HepG2 (cell line): ENCODE results near the gene CCDC197. TPM values are rescaled to one million over a fixed set of nuclear protein-coding genes. Genes with fewer than 3 reads are reported as not detected.

Experiments
- ATAC-seq: fragments of 200-7000 bp; cut with Tn5 transposase; 3 replicates; pipeline ENCODE4 v1.9.1; 2020; ENCODE audit warnings: mild to moderate bottlenecking, moderate library complexity
- BruUV-seq: library from RNA; stranded (reverse); fragments of 400-500 nt; replicated peaks from 2 replicates; lab custom pipeline; 2021; lab: Mats Ljungman, UMichigan
- CTCF ChIA-PET: fragments of 300-600 bp; formaldehyde crosslinking; extraction: SDS; loops from one replicate; lab custom pipeline; 2021; ENCODE audit warnings: low total read pairs, inconsistent platforms, low intra/inter-chr PET ratio; lab: Yijun Ruan, JAX
- POLR2A ChIA-PET: fragments of 350-600 bp; sonication (Branson Sonifier 250); formaldehyde crosslinking; loops from one replicate; lab custom pipeline; 2020; ENCODE audit warnings: antibody characterized with exemption, inconsistent platforms; lab: Yijun Ruan, JAX
- DNase-seq: peaks from one replicate; pipeline ENCODE4 v3.0.0-alpha.2; 2015; ENCODE audit warnings: low spot score
- FAIRE-seq: peaks from 3 replicates; lab custom pipeline; 2011; peaks lifted over from hg19 to GRCh38; lab: Jason Lieb, UNC
- H2AFZ ChIP-seq: one replicate; pipeline ENCODE4 v1.6.1; 2011; ENCODE audit warnings: low read length, inconsistent platforms
- H3K27ac ChIP-seq: fragments of 300-600 bp; 3 replicates; pipeline ENCODE4 v1.8.0; 2011; ENCODE audit warnings: mixed run types, mild to moderate bottlenecking, mixed read lengths, low read length, inconsistent platforms; ENCODE audit not compliant: insufficient read depth; ENCODE audit errors: extremely low read length
- H3K27me3 ChIP-seq, 2 experiments: fragments of 200-600 bp in 1 of 2; 2 replicates in 1 of 2; 3 replicates in 1 of 2; pipeline versions ENCODE4 v1.6.0 to v1.8.0; 2011; ENCODE audit warnings: low read length in 2 of 2, mild to moderate bottlenecking in 2 of 2, moderate library complexity in 2 of 2, inconsistent platforms in 1 of 2; ENCODE audit not compliant: insufficient read depth in 2 of 2, control insufficient read depth in 1 of 2
- H3K36me3 ChIP-seq, 2 experiments: fragments of 200-600 bp in 1 of 2; replicated peaks in 1 of 2; 2 replicates in 1 of 2; 3 replicates in 1 of 2; pipeline versions ENCODE4 v1.5.1 to v1.8.0; 2011; ENCODE audit warnings: low read length in 2 of 2, inconsistent platforms in 1 of 2; ENCODE audit not compliant: insufficient read depth in 2 of 2, control insufficient read depth in 1 of 2
- H3K4me1 ChIP-seq: 2 replicates; pipeline ENCODE4 v1.5.1; 2012; ENCODE audit warnings: low read length, inconsistent platforms; ENCODE audit not compliant: insufficient read depth
- H3K4me2 ChIP-seq: 2 replicates; pipeline ENCODE4 v1.6.0; 2011; ENCODE audit warnings: low read depth, low read length, inconsistent platforms
- H3K4me3 ChIP-seq, 3 experiments: fragments of 200-600 bp in 1 of 3; sonication (generic), shearing (Covaris generic) in 1 of 3; replicated peaks in 1 of 3; 2 replicates each; pipeline ENCODE4 v1.5.1; 2011 to 2016; ENCODE audit warnings: low read length in 3 of 3, inconsistent platforms in 2 of 3, low read depth in 2 of 3, mild to moderate bottlenecking in 2 of 3, control low read depth in 1 of 3, mixed read lengths in 1 of 3; ENCODE audit not compliant: insufficient read depth in 1 of 3
- H3K79me2 ChIP-seq: one replicate; pipeline ENCODE4 v1.6.1; 2011; ENCODE audit warnings: low read length, inconsistent platforms; ENCODE audit not compliant: insufficient read depth
- H3K9ac ChIP-seq: 2 replicates; pipeline ENCODE4 v1.6.0; 2011; ENCODE audit warnings: mild to moderate bottlenecking, low read depth, low read length, inconsistent platforms; ENCODE audit not compliant: insufficient read depth
- H3K9me3 ChIP-seq: 2 replicates; pipeline ENCODE4 v1.5.1; 2012; ENCODE audit warnings: mild to moderate bottlenecking, low read length
- H4K20me1 ChIP-seq: 2 replicates; pipeline ENCODE4 v1.6.0; 2011; ENCODE audit warnings: inconsistent platforms, mild to moderate bottlenecking, low read length, moderate library complexity; ENCODE audit not compliant: insufficient read depth
- ARNT ChIP-seq: fragments of 450-650 bp; IDR thresholded peaks from 2 replicates; pipeline ENCODE4 v1.6.1; 2017
- CENPBD1 ChIP-seq: sonication (generic); formaldehyde crosslinking; IDR thresholded peaks from 2 replicates; pipeline ENCODE4 v1.8.0; 2022; ENCODE audit warnings: missing genetic modification reagents, low read depth, mild to moderate bottlenecking, borderline replicate concordance
- E2F5 ChIP-seq: sonication (generic); formaldehyde crosslinking; conservative IDR thresholded peaks from 2 replicates; pipeline ENCODE4 v1.4.0; 2020; ENCODE audit warnings: missing genetic modification reagents
- FOXC1 ChIP-seq: sonication (generic); formaldehyde crosslinking; IDR thresholded peaks from 2 replicates; pipeline ENCODE4 v1.8.0; 2022; ENCODE audit warnings: mild to moderate bottlenecking, missing genetic modification reagents, borderline replicate concordance
- FOXJ3 ChIP-seq: sonication (generic); formaldehyde crosslinking; IDR thresholded peaks from 2 replicates; pipeline ENCODE4 v1.4.0; 2020; ENCODE audit warnings: missing genetic modification reagents, mild to moderate bottlenecking, borderline replicate concordance
- KDM1A ChIP-seq: IDR thresholded peaks from 2 replicates; pipeline ENCODE4 v1.6.1; 2016; ENCODE audit warnings: missing compliant biosample characterization
- PTBP1 ChIP-seq: fragments of 200-400 bp; formaldehyde crosslinking; IDR thresholded peaks from 2 replicates; pipeline ENCODE4 v1.6.1; 2018; ENCODE audit warnings: low read length, low read depth; ENCODE audit not compliant: poor library complexity, severe bottlenecking
- RBM22 ChIP-seq: fragments of 200-400 bp; formaldehyde crosslinking; optimal IDR thresholded peaks from 2 replicates; pipeline ENCODE3; 2017; ENCODE audit warnings: mild to moderate bottlenecking, low read length, moderate library complexity
- SNAI1 ChIP-seq: sonication (generic); formaldehyde crosslinking; IDR thresholded peaks from 2 replicates; pipeline ENCODE4 v1.5.0; 2020; ENCODE audit warnings: mild to moderate bottlenecking, missing genetic modification reagents, borderline replicate concordance
- SP4 ChIP-seq: sonication (generic); formaldehyde crosslinking; IDR thresholded peaks from 2 replicates; pipeline ENCODE4 v1.8.1; 2023; ENCODE audit warnings: mild to moderate bottlenecking, missing genetic modification reagents
- ZNF333 ChIP-seq: sonication (generic); formaldehyde crosslinking; IDR thresholded peaks from 2 replicates; pipeline ENCODE4 v1.4.0; 2020; ENCODE audit warnings: mild to moderate bottlenecking, missing genetic modification reagents, borderline replicate concordance
- ZNF629 ChIP-seq: sonication (generic); formaldehyde crosslinking; conservative IDR thresholded peaks from 2 replicates; pipeline ENCODE4 v1.5.0; 2020; ENCODE audit warnings: missing genetic modification reagents
- ZNF749 ChIP-seq: sonication (generic); formaldehyde crosslinking; IDR thresholded peaks from 2 replicates; pipeline ENCODE4 v1.8.0; 2022; ENCODE audit warnings: mild to moderate bottlenecking, missing genetic modification reagents, moderate library complexity, borderline replicate concordance
- WGBS: methylation state at CpG from one replicate; pipeline ENCODE4 v1.1.6; 2017; ENCODE audit warnings: low lambda C conversion rate; 5-methylcytosine and 5-hydroxymethylcytosine counted together
- in situ Hi-C: cut with HindIII; loops from 2 replicates; pipeline ENCODE4 v1.10.0; 2017; ENCODE audit warnings: low pct_unique_long_range_greater_than_20kb; ENCODE audit not compliant: extremely low pct_ligation_motif_present
- intact Hi-C: fragments of 100-400 bp; cut with micrococcal nuclease; formaldehyde crosslinking; loops from one replicate; pipeline ENCODE4 v1.10.0; 2022; ENCODE audit not compliant: unreplicated experiment
- polyA plus RNA-seq, 8 experiments: library from polyadenylated mRNA; depleted of rRNA in 3 of 8; stranded (reverse) in 7 of 8; unstranded in 1 of 8; fragments of >200 nt; fragmentation: Illumina TruSeq in 4 of 8; extraction: Trizol in 4 of 8; gene quantifications; 2 replicates each; pipeline versions ENCODE4 v1.2.1 to v1.2.3, GENCODE V29; 2011 to 2016; ENCODE audit warnings: low read depth in 4 of 8, missing spikeins in 1 of 8, mixed read lengths in 1 of 8; ENCODE audit not compliant: insufficient read depth in 1 of 8
- total RNA-seq, 5 experiments: library from RNA; depleted of rRNA; stranded (reverse); fragments of >200 nt; fragmentation: Illumina TruSeq; extraction: Trizol; gene quantifications; 2 replicates each; pipeline ENCODE4 v1.2.3, GENCODE V29; 2016; ENCODE audit warnings: low read depth in 1 of 5

CCDC197 gene
- total and polyA plus RNA-seq, 2 of the 13 experiments (the other 11 are each of a cell fraction or from before 2014, with no cell fraction given) = 0.11 to 0.13 TPM

GRCh38 chr14:93958567-93959238 is 38.4 kb upstream of the CCDC197 start:
- intact Hi-C loops = loop anchor here (10.0 kb wide), 1 partner anchor 176 kb away; no protein-coding TSS in a partner anchor
- no peak for FAIRE-seq
- Histone ChIP-seq H3K27ac (peak overlapping the region; percentile 79), H2AFZ (no peak overlapping the region), H3K36me3 (no peaks in the 10 kb centered on the region), H3K79me2 (no peaks in the 10 kb centered on the region), H3K9ac (peak overlapping the region; percentile 69), H3K4me2 (peak overlapping the region; percentile 64), H3K9me3 (no peaks in the 10 kb centered on the region), H3K4me1 (peaks cover 89% of the 10 kb centered on the region), H3K27me3 (no peaks in the 10 kb centered on the region), H4K20me1 (no peaks in the 10 kb centered on the region), H3K4me3 (peak overlapping the region in 1 of 3 experiments; percentile 39; a peak in 1 of 6 replicates)
- ChIA-PET POLR2A (interaction anchor here (0.7 to 3.9 kb wide), 24 partner anchors 9 to 437 kb away, joined by 3 to 30 read pairs (median 6); partner anchors contain the start of genes CCDC197, DDX24, IFI27L1 and OTUB2), CTCF (interaction anchor here (1.0 kb wide), 1 partner anchor 12 kb away, joined by 3 read pairs; no protein-coding TSS in a partner anchor)
- DNase-seq = no peak
- peak; percentile 67; the same call in 1 of the 2 replicates for TF ChIP-seq KDM1A
- TF ChIP-seq ZNF749 (CRISPR knock-in tag) = 0 out of 2 replicates have a peak, but pooled peaks have one; percentile 7
- peak; percentile 31; the same call in 1 of the 2 replicates for TF ChIP-seq SP4 (CRISPR knock-in tag)
- TF ChIP-seq E2F5 (CRISPR knock-in tag) = no peak
- no peak for TF ChIP-seq FOXJ3 (CRISPR knock-in tag)
- TF ChIP-seq RBM22 = peak; percentile 13
- peak; percentile 1; the same call in 1 of the 2 replicates for TF ChIP-seq ZNF333 (CRISPR knock-in tag)
- no peak for TF ChIP-seq PTBP1
- 0 out of 2 replicates have a peak, but pooled peaks have one; percentile 47 for TF ChIP-seq SNAI1 (CRISPR knock-in tag)
- TF ChIP-seq FOXC1 (CRISPR knock-in tag) = peak; percentile 17; the same call in 1 of the 2 replicates
- 0 out of 2 replicates have a peak, but pooled peaks have one; percentile 10 for TF ChIP-seq CENPBD1
- TF ChIP-seq ARNT = no peak
- peak; percentile 91 for TF ChIP-seq ZNF629 (CRISPR knock-in tag)
- BruUV-seq = TSS peak; percentile 98
- in situ Hi-C loops = no loop called here
- no peak for ATAC-seq
- 85% methylated on average over 6 of the region's 7 CpGs for WGBS
